ENCODE measurements around the gene FIS1.

DNA sequence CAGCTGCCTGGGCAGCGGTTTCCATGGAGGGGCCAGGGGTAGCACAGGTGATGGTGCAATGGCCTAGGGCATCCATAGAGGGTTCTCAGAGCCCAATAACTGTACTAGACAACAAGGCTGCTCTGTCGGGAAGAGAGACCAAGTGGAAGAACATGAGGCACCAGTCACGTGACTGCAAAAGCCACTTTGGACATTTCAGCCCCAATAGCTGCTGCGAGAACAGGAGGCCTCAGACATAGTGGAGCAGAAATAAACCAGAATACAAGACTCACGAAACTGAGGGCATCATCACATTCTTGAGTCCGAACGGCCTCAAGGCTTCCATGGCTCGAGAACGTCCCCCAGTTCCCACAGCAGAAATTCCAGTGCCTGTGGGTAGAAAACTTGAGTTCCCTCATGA, 32.3 kb upstream of the FIS1 start:
- no peak for TF ChIP-seq CTCF (IDR thresholded peaks at IDR 0.05; ENCODE audit: poor library complexity, severe bottlenecking)
- TF ChIP-seq EP300 (conservative IDR thresholded peaks at IDR 0.05; ENCODE audit: poor library complexity, severe bottlenecking): no peak
